Head of caudate nucleus (tissue), 42 donors: Measurements from ENCODE around the gene TENM3.

Experiments
- DNase-seq, 42 donors: peaks; one replicate each; pipeline versions ENCODE4 v3.0.0 to v3.0.0-alpha.2; 2020 to 2021; ENCODE audit warnings: mixed read lengths in 7 of 42
- intact Hi-C: fragments of 100-400 bp; cut with DNase I; formaldehyde crosslinking; loops from one replicate; pipeline ENCODE4 v1.15.0; 2022

Gene TENM3

DNA sequence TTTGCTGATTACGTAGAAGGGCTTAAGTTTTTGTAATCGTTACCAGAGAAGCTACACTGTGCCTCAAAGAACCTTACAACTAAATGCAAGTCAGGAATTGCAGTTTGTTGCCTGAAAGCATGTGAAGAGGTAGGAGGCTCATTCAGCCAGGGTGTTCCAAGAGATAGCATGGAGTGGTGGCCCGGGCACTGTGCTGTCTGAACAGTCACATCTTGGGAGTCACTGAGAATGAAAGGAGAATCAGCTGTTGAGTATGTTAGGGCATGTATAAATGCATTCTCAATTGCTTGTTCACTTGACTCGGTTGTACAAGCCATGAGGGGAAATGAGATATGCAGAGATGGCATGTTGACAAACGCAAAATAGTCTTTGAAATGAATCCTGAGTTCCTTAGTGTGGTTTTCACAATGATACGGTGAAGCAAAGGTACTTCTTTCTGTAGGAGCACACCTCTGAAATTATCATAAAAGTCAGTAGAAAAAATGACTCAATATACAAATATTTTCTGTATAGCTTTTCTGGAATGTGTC lies 513.0 kb downstream of the TENM3 start:
- no peak for DNase-seq
- intact Hi-C loops: no loop called here

DNA sequence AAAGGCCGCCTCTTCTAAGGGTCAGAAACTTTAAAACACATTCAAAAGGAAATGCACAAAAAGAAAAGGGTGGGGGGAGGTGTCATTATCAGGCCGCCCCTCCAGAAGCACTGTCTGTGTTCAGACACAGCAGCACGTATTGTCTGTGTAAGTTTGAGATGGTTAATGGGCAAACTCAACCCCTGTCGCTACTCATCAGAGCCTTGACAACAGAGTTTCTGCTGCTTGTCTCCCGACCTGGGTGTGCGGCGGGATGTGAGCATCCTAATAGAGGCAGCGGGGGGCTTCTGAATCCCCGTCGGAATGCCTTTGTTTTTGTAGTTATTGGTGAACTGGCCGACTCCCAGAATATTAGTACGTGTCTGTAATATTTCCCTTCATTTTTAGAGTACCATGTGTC lies 515.1 kb downstream of the TENM3 start:
- intact Hi-C loops: no loop called here
- DNase-seq: no peak

- peak in 9 of 42 donors; percentile 16 to 64 (median 29) for DNase-seq
- intact Hi-C loops: no loop called here
Measured at GRCh38 chr4:182760551-182761043, 517.4 kb downstream of the TENM3 start.

DNA sequence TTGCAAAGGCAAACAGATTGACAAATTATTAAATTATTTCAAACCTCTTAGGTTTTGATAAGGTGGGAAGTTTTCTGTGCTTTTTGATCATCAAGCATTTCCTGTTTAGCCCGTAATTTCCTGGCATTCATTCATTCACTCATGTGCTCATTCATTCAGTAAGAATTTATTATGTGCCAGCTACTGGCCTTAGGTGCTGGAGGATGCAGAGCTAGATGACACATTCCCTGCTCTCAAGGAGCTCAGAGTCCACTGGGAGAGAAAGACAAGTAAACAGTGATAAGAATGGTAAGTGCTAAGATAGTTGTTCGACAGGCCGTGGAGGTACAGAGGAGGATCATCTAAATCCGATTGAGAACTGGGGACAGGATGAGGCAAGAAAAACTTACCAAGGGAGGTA lies 520.9 kb downstream of the TENM3 start:
- intact Hi-C loops: no loop called here

GRCh38 chr4:182764642-182765041 lies 521.4 kb downstream of the TENM3 start:
- intact Hi-C loops: no loop called here
- no peak for DNase-seq

More for the DNA sequence above, 520.9 kb downstream of the TENM3 start:
- no peak for DNase-seq

DNA sequence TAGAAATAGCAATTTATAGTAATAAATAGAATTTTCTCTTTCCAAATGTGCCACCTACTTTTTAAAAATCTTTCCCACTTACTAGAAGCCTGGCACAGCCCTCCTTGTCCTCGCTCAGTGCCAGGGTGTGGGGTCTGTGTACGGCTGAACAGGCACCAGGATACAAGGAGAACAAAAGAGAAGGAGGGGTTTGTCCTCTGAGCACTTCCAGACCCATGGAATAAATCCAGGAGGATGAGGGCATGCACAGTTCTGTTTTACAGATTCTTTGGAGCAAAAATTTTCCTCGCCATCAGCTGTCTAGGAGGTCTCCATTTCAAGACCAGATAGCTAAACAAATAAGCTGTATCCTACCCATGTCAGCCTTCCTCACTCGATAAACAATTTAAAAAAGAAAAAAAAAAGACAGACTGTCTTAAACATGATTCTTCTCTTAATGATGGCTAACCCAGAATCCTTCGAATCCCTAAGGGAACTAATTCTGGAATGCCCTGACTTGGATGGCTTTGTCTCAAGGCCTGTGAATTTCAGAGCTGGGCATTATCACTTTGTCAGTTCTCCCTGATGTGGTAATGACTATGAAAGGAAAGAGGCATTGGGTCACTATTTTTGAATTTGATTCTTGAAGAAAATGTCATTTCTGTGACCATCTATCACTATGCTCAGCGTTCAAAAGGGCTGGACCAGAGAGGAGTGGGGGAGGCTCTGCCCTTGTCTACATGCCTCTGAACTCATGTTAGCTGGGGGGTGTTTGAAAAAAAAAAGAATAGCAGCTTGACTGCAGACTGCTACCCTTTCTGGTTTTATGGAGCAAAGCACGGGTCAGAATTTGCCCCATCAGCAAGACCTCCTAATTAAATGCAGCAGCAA lies 523.0 kb downstream of the TENM3 start:
- intact Hi-C loops: no loop called here
- no peak for DNase-seq

DNA sequence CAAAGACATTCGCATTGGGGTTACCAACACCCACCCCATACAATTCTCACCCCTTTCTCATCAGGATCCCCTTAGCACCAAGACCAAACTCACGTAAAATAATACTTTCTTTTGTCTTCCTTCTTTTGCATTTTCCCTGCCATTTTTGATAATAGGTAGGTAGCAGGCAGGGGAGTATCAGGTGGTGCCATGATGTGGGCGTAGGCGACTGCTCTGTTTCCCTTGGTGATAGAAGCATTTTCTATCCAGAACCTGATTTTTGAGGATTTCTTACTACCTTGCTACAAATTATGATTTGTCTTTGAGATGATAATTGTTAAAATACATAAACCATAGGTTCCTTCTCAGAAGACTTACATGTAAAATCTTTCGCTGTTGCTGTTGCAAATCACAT lies 523.7 kb downstream of the TENM3 start:
- intact Hi-C loops: no loop called here
- peak in 35 of 42 donors; percentile 13 to 70 (median 37) for DNase-seq

DNA sequence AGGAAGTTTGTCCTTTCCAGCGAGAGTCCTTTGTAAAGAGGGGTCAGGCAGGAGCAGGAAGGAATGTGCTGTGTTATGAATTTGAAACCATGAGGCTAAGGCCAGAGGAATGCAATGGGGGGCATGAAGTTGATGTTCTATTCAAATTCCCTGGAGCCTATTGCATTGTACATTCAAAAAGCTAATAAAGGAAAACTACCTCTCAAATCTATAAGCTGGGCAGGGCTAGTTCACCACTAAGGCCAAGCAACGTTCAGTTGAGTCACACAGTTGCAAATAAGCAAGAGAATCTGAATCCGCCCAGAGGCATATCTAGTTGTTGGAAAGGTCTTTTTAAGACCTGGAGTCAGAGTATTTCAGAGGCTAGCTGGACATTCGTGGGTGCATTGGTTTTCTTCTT lies 525.6 kb downstream of the TENM3 start:
- intact Hi-C loops: no loop called here
- DNase-seq: no peak

- intact Hi-C loops: no loop called here
- no peak for DNase-seq
Measured at GRCh38 chr4:182770259-182770995, 527.2 kb downstream of the TENM3 start.

- intact Hi-C loops: no loop called here
- DNase-seq: no peak
Measured at GRCh38 chr4:182770996-182771514, 527.9 kb downstream of the TENM3 start.

- DNase-seq: no peak
- intact Hi-C loops: no loop called here
Measured at GRCh38 chr4:182775075-182775474, 531.9 kb downstream of the TENM3 start.

- no peak for DNase-seq
- intact Hi-C loops: no loop called here
Measured at GRCh38 chr4:182776376-182777105, 533.3 kb downstream of the TENM3 start.

DNA sequence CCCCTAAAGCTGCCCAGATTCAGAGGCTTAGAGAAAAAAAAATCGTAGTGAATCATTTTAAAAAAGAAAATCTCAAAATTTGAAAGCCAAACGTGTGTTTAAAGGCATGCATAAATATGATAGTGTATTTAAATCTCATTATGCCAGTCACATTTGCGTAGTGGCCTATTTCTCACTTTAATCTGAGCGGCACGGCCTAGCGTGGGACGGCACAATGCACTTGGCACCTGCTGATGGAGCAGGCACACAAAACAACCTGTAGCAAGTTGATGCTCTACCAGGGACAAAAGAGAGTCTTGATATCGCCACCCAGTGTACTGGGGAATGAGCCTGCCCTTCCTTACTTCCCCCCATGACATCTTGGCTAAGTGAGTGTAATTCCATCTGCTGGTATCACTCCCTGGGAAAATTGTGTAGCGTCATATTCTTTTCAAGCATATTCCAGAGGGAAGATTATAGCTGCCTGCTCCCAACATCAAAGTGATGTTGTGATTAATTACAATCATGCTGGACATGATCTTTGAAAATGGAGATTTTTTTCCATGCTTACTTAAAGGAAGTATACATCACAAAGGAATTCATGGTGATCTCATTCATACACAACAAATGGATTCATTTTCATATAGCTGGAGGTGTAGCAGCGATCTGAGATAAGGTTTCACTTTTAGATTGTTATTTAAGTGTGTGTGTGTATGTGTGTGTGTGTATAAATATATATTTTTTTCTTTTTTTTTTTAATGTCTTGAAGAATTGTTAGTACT lies 535.2 kb downstream of the TENM3 start:
- peak in 1 of 42 donors; percentile 6 for DNase-seq
- intact Hi-C loops: no loop called here

DNA sequence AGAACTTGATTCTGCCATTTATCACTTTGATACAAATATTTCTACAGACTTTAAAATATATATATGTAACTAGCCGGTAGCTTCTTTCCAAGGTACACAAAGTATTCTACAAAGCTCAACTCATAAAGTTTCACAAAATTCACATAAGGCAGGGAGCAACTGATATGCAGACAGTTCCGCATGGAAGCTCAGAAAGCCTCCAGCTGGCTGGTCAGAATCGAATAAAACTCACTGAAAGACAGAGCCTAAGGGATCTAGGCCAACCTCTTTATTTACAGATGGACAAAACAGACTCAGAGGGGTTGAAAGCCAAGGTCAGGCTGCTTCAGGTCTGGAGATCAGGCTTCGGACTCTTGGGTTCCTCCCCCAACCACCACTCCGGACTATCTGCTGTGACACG lies 543.8 kb downstream of the TENM3 start:
- intact Hi-C loops: no loop called here
- no peak for DNase-seq

DNA sequence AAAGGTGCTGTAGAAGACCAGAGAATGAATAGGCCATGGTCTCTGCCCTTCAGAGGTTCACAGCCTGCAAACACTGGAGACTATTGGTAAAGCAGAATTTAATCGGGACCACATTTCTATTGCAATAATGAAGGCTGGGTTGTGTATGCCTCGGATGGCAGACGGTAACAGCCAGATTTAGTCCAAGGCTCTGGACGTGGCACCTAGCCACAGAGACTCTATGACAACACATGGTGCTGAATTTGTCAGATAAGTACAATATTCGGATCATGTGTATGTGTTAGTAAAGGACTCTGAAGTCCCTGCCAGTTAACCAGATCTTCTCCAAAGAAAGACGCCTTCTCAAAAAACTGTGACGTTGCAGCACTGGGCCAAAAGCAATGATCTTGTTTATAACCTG lies 545.0 kb downstream of the TENM3 start:
- intact Hi-C loops: no loop called here
- no peak for DNase-seq

GRCh38 chr4:182789529-182789928 lies 546.3 kb downstream of the TENM3 start:
- intact Hi-C loops: no loop called here
- no peak for DNase-seq

GRCh38 chr4:182795446-182796238 lies 552.4 kb downstream of the TENM3 start:
- no peak for DNase-seq
- intact Hi-C loops: no loop called here
